ENCODE results near the gene TP53I11. TPM values are rescaled to one million over a fixed set of nuclear protein-coding genes. Genes with fewer than 3 reads are reported as not detected.

The TP53I11 gene, protein sequence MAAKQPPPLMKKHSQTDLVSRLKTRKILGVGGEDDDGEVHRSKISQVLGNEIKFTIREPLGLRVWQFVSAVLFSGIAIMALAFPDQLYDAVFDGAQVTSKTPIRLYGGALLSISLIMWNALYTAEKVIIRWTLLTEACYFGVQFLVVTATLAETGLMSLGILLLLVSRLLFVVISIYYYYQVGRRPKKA
- polyA plus RNA-seq (2013, experiment 1 of 2): 235 TPM
- polyA plus RNA-seq (2013, experiment 2 of 2): 227 TPM

DNA sequence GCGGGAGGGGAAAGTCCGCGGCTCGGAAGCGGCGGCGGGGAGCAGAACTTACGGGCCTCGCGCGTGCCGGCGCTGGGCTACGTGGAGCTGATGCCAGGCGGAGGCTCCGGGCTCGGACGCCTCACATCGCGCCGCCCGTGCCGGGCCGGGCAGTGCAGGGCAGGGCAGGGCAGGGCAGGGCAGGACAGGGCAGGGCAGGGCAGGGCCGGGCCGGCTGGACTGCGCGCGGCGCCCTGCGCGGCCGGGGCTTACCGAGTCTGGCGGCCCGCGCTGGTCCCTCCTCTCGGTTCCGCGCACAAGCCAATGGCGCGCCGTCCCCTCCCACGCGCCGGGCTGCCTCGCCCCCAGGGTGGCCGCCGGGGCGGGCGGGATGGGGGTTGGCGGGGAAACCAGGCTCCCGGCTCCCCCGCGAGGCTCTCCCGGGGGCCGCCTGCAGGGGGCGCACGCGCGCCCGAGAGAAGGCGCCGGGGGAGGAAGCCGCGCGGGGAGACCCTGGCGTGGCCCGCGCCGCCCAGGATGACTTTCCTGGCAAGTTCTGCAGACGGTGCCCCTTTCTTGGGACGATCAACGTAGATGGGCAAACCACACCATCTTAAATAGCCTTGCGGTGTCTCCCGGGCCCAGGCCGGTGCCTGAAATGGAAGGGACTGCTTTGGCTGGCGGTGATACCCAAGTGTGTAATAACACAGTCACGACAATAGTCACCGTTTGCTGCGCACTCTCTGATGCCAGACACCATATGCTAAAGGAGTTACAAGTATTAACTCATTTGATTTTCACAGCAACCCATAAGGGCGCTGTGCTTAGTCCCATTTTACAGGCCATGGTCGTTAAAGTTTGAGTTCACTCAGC, at the start of gene TP53I11:
TP53I11 (minus strand) TSS at position 259 of the 852 bp plus-strand sequence. CDS start 12,548 bp downstream, outside the sequence.
- H3K4me1 ChIP-seq (ENCODE audit: control insufficient read depth in 2 of 2, insufficient read depth in 1 of 2, low read depth in 1 of 2, low read length in 2 of 2): peaks cover 9 to 45% of the 10 kb centered on the region in 2 donors
- peak within 1 kb of the TSS; percentile 79 for H2BK120ac ChIP-seq (ENCODE audit: low read depth, low read length)
- H3K27me3 ChIP-seq (ENCODE audit: control insufficient read depth in 3 of 3, insufficient read depth in 3 of 3, low read depth in 1 of 3, low read length in 3 of 3): peaks cover 0 to 29% (median 0%) of the 10 kb centered on the region in 3 experiments
- H2BK15ac ChIP-seq (ENCODE audit: low read length): peak within 1 kb of the TSS; percentile 84
- DNase-seq (ENCODE audit: low spot score): peak; percentile 66
- H3K4me3 ChIP-seq (ENCODE audit: low read length in 2 of 2): peak within 1 kb of the TSS; percentile 79 to 96
- peak within 1 kb of the TSS; percentile 100 for H3K14ac ChIP-seq (ENCODE audit: low read length)
- H3K23ac ChIP-seq (ENCODE audit: low read depth, low read length, poor library complexity): peak within 1 kb of the TSS; percentile 83
- H3K4ac ChIP-seq (ENCODE audit: low read length): peak within 1 kb of the TSS; percentile 60
- no CpG with 5 or more reads among the region's 83 CpGs for WGBS, 2 donors (ENCODE audit: extremely low coverage in 2 of 2, insufficient read length in 2 of 2, insufficient replicate concordance in 1 of 2)
- peaks cover 0 to 5% of the 10 kb centered on the region in 2 donors for H3K36me3 ChIP-seq (replicated peaks in 1 of 2; ENCODE audit: control insufficient read depth in 2 of 2, insufficient read depth in 2 of 2, low read length in 2 of 2)
- H3K9ac ChIP-seq (ENCODE audit: low read depth, low read length, poor library complexity): peak within 1 kb of the TSS; percentile 100
- H3K9me3 ChIP-seq (replicated peaks in 1 of 2; ENCODE audit: control insufficient read depth in 2 of 2, insufficient read depth in 1 of 2, low read depth in 1 of 2, low read length in 2 of 2): no peaks in the 10 kb centered on the region
- peak within 1 kb of the TSS; percentile 95 for H4K91ac ChIP-seq (ENCODE audit: low read depth, low read length, poor library complexity)
- H3K27ac ChIP-seq (replicated peaks; ENCODE audit: low read length): peak within 1 kb of the TSS; percentile 75
- H2AK5ac ChIP-seq (ENCODE audit: low read depth, low read length): peak within 1 kb of the TSS; percentile 98
- H4K8ac ChIP-seq (ENCODE audit: low read depth, low read length): peak within 1 kb of the TSS; percentile 97
- peak within 1 kb of the TSS; percentile 100 for H3K18ac ChIP-seq (ENCODE audit: low read length)
- peaks cover 20% of the 10 kb centered on the region for H3K79me1 ChIP-seq (ENCODE audit: low read depth, low read length)
- H2BK12ac ChIP-seq (ENCODE audit: low read length): peak within 1 kb of the TSS; percentile 66
- peak within 1 kb of the TSS; percentile 79 for H3K4me2 ChIP-seq (ENCODE audit: insufficient read depth, low read length, poor library complexity, severe bottlenecking)
- H2BK5ac ChIP-seq (ENCODE audit: low read length): peak within 1 kb of the TSS; percentile 98
- H2AFZ ChIP-seq (ENCODE audit: low read length): peak within 1 kb of the TSS; percentile 99

DNA sequence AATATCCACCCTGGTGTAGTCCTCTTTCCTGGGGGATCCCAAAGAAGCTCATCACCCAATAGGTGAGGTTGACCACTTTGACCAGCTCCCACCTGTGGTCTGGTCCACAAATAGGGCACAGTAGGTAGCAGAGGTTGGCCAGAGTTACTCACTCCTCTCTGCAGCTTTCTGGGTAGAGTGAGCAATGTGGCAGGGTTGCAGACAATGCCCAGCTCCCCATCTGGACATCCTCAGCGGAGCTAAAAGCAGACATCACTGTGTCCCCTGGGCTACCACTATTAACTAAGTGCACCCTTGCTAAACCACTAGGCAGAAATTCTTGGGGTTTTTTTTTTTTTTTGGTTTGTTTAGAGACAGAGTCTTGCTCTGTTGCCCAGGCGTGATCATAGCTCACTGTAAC, 48.4 kb upstream of the TP53I11 start:
- H3K18ac ChIP-seq (ENCODE audit: low read length): peak overlapping the region; percentile 70
- H3K36me3 ChIP-seq (replicated peaks in 1 of 2; ENCODE audit: control insufficient read depth in 2 of 2, insufficient read depth in 2 of 2, low read length in 2 of 2): no peaks in the 10 kb centered on the region
- H2BK15ac ChIP-seq (ENCODE audit: low read length): peak overlapping the region; percentile 0
- no peak overlapping the region for H3K9ac ChIP-seq (ENCODE audit: low read depth, low read length, poor library complexity)
- H2BK12ac ChIP-seq (ENCODE audit: low read length): peak overlapping the region; percentile 49
- H3K27me3 ChIP-seq (ENCODE audit: control insufficient read depth in 3 of 3, insufficient read depth in 3 of 3, low read depth in 1 of 3, low read length in 3 of 3): peaks cover 0 to 17% (median 0%) of the 10 kb centered on the region in 3 experiments
- no peak for DNase-seq (ENCODE audit: low spot score)
- no CpG with 5 or more reads among the region's 2 CpGs for WGBS, 2 donors (ENCODE audit: extremely low coverage in 2 of 2, insufficient read length in 2 of 2, insufficient replicate concordance in 1 of 2)
- peaks cover 0 to 2% of the 10 kb centered on the region in 2 donors for H3K4me1 ChIP-seq (ENCODE audit: control insufficient read depth in 2 of 2, insufficient read depth in 1 of 2, low read depth in 1 of 2, low read length in 2 of 2)
- no peak overlapping the region for H3K4me2 ChIP-seq (ENCODE audit: insufficient read depth, low read length, poor library complexity, severe bottlenecking)
- H3K23ac ChIP-seq (ENCODE audit: low read depth, low read length, poor library complexity): no peak overlapping the region
- no peak overlapping the region for H2BK5ac ChIP-seq (ENCODE audit: low read length)
- peaks cover 0 to 4% of the 10 kb centered on the region in 2 donors for H3K9me3 ChIP-seq (replicated peaks in 1 of 2; ENCODE audit: control insufficient read depth in 2 of 2, insufficient read depth in 1 of 2, low read depth in 1 of 2, low read length in 2 of 2)
- H2BK120ac ChIP-seq (ENCODE audit: low read depth, low read length): no peak overlapping the region
- H2AK5ac ChIP-seq (ENCODE audit: low read depth, low read length): no peak overlapping the region
- H3K14ac ChIP-seq (ENCODE audit: low read length): no peak overlapping the region
- no peak overlapping the region for H2AFZ ChIP-seq (ENCODE audit: low read length)
- H4K8ac ChIP-seq (ENCODE audit: low read depth, low read length): no peak overlapping the region
- no peak overlapping the region for H4K91ac ChIP-seq (ENCODE audit: low read depth, low read length, poor library complexity)
- H3K79me1 ChIP-seq (ENCODE audit: low read depth, low read length): no peaks in the 10 kb centered on the region
- no peak overlapping the region for H3K4ac ChIP-seq (ENCODE audit: low read length)
- H3K4me3 ChIP-seq (ENCODE audit: low read length in 2 of 2): no peak overlapping the region
- H3K27ac ChIP-seq (replicated peaks; ENCODE audit: low read length): no peak overlapping the region

DNA sequence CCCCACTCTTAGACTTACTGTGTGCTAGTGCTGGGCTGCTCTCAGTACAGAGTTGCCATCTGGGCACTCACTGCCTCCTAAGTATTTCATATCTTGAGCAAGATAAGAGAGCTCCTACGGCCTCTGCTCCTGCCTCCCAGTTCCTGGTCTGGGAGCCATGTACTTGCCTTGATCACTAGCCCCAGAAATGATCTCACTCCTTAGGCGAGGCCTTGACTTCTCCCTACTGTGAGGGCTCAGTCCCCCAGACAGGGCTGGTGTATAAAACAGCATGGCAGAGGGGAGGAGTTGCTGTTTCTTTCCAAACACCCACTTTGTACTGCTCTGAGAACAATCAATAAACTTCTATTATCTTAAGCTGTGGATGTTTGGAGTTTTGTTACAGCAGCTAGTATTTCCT, 47.4 kb upstream of the TP53I11 start:
- Histone ChIP-seq H2BK15ac (ENCODE audit: low read length) (no peak overlapping the region), H2AFZ (ENCODE audit: low read length) (no peak overlapping the region), H3K27ac (replicated peaks; ENCODE audit: low read length) (no peak overlapping the region), H3K9ac (ENCODE audit: low read depth, low read length, poor library complexity) (no peak overlapping the region), H3K27me3 (ENCODE audit: control insufficient read depth in 3 of 3, insufficient read depth in 3 of 3, low read depth in 1 of 3, low read length in 3 of 3) (peaks cover 0 to 19% (median 0%) of the 10 kb centered on the region in 3 experiments), H3K23ac (ENCODE audit: low read depth, low read length, poor library complexity) (no peak overlapping the region), H3K4ac (ENCODE audit: low read length) (no peak overlapping the region), H3K4me3 (ENCODE audit: low read length in 2 of 2) (no peak overlapping the region), H3K4me1 (ENCODE audit: control insufficient read depth in 2 of 2, insufficient read depth in 1 of 2, low read depth in 1 of 2, low read length in 2 of 2) (peaks cover 0 to 2% of the 10 kb centered on the region in 2 donors), H3K79me1 (ENCODE audit: low read depth, low read length) (no peaks in the 10 kb centered on the region), H2AK5ac (ENCODE audit: low read depth, low read length) (peak overlapping the region; percentile 7), H4K8ac (ENCODE audit: low read depth, low read length) (no peak overlapping the region), H2BK120ac (ENCODE audit: low read depth, low read length) (no peak overlapping the region), H3K4me2 (ENCODE audit: insufficient read depth, low read length, poor library complexity, severe bottlenecking) (no peak overlapping the region), H2BK12ac (ENCODE audit: low read length) (no peak overlapping the region), H3K9me3 (replicated peaks in 1 of 2; ENCODE audit: control insufficient read depth in 2 of 2, insufficient read depth in 1 of 2, low read depth in 1 of 2, low read length in 2 of 2) (peaks cover 0 to 4% of the 10 kb centered on the region in 2 donors), H3K18ac (ENCODE audit: low read length) (no peak overlapping the region), H3K14ac (ENCODE audit: low read length) (no peak overlapping the region), H4K91ac (ENCODE audit: low read depth, low read length, poor library complexity) (no peak overlapping the region), H3K36me3 (replicated peaks in 1 of 2; ENCODE audit: control insufficient read depth in 2 of 2, insufficient read depth in 2 of 2, low read length in 2 of 2) (no peaks in the 10 kb centered on the region), H2BK5ac (ENCODE audit: low read length) (no peak overlapping the region)
- no CpG with 5 or more reads among the region's 2 CpGs for WGBS, 2 donors (ENCODE audit: extremely low coverage in 2 of 2, insufficient read length in 2 of 2, insufficient replicate concordance in 1 of 2)
- no peak for DNase-seq (ENCODE audit: low spot score)

DNA sequence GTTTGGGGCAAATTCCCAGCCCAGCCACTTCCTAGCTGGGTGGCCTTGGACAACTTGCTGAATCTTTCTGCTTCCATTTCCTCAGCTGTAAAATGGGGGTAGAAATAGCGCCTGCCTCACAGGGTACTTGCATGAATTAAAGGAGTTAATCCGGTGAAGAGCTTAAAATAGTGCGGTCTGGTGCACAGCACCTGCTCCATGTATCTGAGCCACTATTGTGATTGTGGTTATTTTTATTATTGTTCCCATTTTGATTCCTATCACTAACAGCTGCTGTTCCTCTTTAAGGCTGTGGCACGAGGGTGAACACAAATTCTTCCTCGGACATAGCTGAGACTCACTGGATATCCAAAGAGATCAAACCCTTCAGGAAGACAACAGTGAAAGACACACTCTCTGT, 46.9 kb upstream of the TP53I11 start:
- H3K79me1 ChIP-seq (ENCODE audit: low read depth, low read length): no peaks in the 10 kb centered on the region
- no peak overlapping the region for H2AK5ac ChIP-seq (ENCODE audit: low read depth, low read length)
- no peak overlapping the region for H3K27ac ChIP-seq (replicated peaks; ENCODE audit: low read length)
- H3K9ac ChIP-seq (ENCODE audit: low read depth, low read length, poor library complexity): no peak overlapping the region
- H4K91ac ChIP-seq (ENCODE audit: low read depth, low read length, poor library complexity): no peak overlapping the region
- peaks cover 0 to 2% of the 10 kb centered on the region in 2 donors for H3K4me1 ChIP-seq (ENCODE audit: control insufficient read depth in 2 of 2, insufficient read depth in 1 of 2, low read depth in 1 of 2, low read length in 2 of 2)
- no peak overlapping the region for H2BK5ac ChIP-seq (ENCODE audit: low read length)
- H3K27me3 ChIP-seq (ENCODE audit: control insufficient read depth in 3 of 3, insufficient read depth in 3 of 3, low read depth in 1 of 3, low read length in 3 of 3): peaks cover 0 to 22% (median 0%) of the 10 kb centered on the region in 3 experiments
- H2BK15ac ChIP-seq (ENCODE audit: low read length): no peak overlapping the region
- H3K23ac ChIP-seq (ENCODE audit: low read depth, low read length, poor library complexity): no peak overlapping the region
- no peak overlapping the region for H2BK120ac ChIP-seq (ENCODE audit: low read depth, low read length)
- H3K4ac ChIP-seq (ENCODE audit: low read length): no peak overlapping the region
- no CpG with 5 or more reads among the region's 5 CpGs for WGBS, 2 donors (ENCODE audit: extremely low coverage in 2 of 2, insufficient read length in 2 of 2, insufficient replicate concordance in 1 of 2)
- no peak for DNase-seq (ENCODE audit: low spot score)
- peaks cover 0 to 4% of the 10 kb centered on the region in 2 donors for H3K9me3 ChIP-seq (replicated peaks in 1 of 2; ENCODE audit: control insufficient read depth in 2 of 2, insufficient read depth in 1 of 2, low read depth in 1 of 2, low read length in 2 of 2)
- no peak overlapping the region for H3K4me3 ChIP-seq (ENCODE audit: low read length in 2 of 2)
- H4K8ac ChIP-seq (ENCODE audit: low read depth, low read length): no peak overlapping the region
- no peaks in the 10 kb centered on the region for H3K36me3 ChIP-seq (replicated peaks in 1 of 2; ENCODE audit: control insufficient read depth in 2 of 2, insufficient read depth in 2 of 2, low read length in 2 of 2)
- no peak overlapping the region for H3K18ac ChIP-seq (ENCODE audit: low read length)
- H3K14ac ChIP-seq (ENCODE audit: low read length): no peak overlapping the region
- H3K4me2 ChIP-seq (ENCODE audit: insufficient read depth, low read length, poor library complexity, severe bottlenecking): no peak overlapping the region
- no peak overlapping the region for H2BK12ac ChIP-seq (ENCODE audit: low read length)
- H2AFZ ChIP-seq (ENCODE audit: low read length): no peak overlapping the region
